Endothelial cell of hepatic sinusoid (primary cell): ENCODE results near the gene NCCRP1.

Source experiments
- in situ Hi-C: cut with HindIII; loops from 2 replicates; pipeline ENCODE4 v1.10.0; 2017; ENCODE audit warnings: low sequenced_read_pairs

Gene NCCRP1

DNA sequence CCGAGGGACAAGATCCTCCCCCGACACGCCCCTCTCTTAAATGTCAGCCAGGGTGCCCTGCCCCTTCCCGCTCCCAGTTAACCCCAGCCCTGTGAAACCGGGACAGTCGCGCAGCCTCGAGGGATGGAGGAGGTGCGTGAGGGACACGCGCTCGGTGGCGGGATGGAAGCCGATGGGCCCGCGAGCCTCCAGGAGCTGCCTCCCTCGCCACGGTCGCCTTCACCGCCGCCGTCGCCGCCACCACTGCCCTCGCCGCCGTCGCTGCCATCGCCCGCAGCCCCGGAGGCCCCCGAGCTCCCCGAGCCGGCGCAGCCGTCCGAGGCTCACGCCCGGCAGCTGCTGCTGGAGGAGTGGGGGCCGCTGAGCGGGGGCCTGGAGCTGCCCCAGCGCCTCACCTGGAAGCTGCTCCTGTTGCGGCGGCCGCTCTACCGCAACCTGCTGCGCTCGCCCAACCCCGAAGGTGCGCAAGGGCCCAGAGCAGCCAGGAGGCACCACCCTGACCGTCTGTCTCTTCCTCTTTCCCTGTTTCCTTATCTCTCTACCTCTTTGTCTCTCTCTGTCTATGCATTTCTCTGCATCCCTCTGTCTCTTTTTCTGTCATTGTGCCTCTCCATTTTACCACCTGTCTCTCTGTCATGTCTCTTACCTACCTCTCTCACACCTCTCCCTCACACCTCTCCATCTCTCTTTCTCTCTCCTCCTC is at the start of gene NCCRP1:
Gene NCCRP1, plus strand, starts transcription at position 105 of the 703 bp plus-strand sequence. Its CDS starts 19 bp downstream, at position 124.
- in situ Hi-C loops = no loop called here

DNA sequence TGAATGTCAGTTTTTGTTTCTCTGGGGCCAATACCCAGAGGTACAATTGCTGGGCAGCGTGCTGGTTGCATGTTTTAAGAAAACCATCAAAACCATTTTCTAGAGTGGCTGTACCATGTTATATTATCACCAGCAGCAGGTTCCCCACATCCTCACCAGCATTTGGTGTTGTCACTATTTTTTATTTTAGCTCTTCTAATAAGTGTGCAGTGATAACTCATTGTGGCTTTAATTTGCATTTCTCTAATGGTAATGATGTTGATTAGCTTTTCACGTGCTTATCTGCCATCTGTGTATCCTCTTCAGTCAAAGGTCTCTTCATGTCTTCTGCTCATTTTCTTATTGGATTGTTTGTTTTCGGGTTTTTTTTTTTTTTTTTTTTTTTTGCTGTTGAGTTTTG is 49.3 kb upstream of the NCCRP1 start:
- in situ Hi-C loops = no loop called here

- in situ Hi-C loops = no loop called here
Measured at GRCh38 chr19:39148939-39149529, 47.7 kb upstream of the NCCRP1 start.

DNA sequence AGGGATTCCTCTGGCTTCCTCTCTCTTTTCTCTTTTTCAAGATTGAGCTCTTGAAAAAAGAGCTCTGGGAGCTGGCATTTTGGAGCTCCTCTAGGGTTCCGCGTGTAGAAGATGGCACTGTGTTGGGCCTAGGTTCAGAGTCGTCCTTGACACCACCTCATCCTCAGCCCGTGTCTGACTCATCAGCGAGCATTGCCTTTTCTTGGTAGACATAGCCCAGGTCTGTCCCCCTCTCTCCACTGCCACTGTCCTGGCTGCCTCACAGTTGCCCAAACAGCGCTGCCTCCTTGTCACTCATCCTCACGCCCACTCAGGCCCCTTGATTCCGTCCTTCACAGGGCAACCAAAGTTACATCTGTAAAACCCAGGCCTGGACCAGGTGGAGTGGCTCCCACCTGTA is 46.5 kb upstream of the NCCRP1 start:
- in situ Hi-C loops = no loop called here

- in situ Hi-C loops = no loop called here
Measured at GRCh38 chr19:39150807-39151600, 45.8 kb upstream of the NCCRP1 start.

DNA sequence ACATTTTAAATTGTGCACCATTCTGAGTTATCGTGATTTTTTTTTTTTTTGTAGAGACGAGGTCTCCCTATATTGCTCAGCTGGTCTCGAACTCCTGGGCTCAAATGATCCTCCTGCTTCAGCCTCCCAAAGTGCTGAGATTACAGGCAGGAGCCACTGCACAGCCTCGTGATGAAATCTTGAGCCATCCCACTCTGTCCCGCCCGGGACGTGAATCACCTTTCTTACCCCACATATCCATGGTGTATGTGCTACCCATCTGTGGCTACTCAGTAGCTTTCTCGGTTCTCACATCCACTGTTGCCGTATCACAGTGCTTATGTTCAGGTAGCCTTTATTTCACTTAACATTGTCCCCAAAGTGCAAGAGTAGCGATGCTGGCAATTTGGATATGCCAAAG is 44.7 kb upstream of the NCCRP1 start:
- in situ Hi-C loops = no loop called here

GRCh38 chr19:39154100-39154628 is 42.6 kb upstream of the NCCRP1 start:
- in situ Hi-C loops = no loop called here

DNA sequence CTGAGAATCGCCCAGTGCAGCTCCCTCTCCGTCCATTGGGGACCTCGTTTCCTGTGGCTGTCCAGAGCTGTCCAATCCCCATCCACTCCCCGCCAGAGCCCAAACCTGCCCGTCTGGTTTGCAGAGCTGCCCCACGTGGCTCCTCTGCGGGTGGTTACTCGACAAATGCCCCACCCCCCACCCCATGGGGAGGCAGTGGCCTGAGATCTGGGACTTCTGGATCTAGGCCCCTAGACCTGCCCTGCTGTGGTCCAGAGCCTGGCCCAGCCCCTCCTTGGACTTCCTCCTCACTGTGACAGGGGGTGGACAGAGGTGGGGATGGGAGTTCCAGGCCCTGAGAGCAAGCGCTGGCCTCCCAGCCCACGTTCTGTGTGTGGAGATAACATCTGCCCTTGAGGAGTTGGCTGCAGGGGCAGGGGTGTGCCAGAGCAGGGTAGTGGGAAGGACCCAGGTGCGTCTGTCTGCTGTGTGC is 42.1 kb upstream of the NCCRP1 start:
- in situ Hi-C loops = no loop called here

DNA sequence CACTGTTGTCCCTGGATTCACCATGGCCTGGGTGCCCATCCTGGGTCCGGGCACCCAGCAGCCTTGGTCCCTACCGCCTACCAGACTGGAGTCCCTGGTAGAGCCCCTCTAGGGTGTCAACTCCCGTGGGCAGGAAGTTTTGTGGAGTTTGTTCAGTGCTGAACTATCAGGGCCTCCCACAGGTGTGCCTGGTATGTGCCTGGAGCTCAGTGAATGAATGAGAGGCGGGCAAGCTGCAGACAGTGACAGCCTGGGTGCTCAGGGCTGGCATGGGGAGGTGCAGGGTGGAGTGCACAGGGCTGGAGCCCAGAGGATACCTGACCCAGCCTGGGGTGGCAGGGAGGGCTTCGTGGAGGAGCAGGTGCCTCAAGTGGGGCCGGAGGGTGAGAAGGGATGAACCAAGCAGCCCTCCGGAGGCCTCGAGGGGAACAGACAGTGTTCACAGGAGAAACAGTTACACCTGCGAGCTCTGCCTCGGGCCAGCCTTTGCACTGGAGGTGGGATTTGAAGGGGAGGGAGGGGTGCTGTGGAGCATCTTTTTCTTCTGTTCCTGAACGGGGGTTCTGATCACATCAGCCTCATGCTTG is 41.6 kb upstream of the NCCRP1 start:
- in situ Hi-C loops = no loop called here

- in situ Hi-C loops = no loop called here
Measured at GRCh38 chr19:39155741-39156140, 41.0 kb upstream of the NCCRP1 start.

DNA sequence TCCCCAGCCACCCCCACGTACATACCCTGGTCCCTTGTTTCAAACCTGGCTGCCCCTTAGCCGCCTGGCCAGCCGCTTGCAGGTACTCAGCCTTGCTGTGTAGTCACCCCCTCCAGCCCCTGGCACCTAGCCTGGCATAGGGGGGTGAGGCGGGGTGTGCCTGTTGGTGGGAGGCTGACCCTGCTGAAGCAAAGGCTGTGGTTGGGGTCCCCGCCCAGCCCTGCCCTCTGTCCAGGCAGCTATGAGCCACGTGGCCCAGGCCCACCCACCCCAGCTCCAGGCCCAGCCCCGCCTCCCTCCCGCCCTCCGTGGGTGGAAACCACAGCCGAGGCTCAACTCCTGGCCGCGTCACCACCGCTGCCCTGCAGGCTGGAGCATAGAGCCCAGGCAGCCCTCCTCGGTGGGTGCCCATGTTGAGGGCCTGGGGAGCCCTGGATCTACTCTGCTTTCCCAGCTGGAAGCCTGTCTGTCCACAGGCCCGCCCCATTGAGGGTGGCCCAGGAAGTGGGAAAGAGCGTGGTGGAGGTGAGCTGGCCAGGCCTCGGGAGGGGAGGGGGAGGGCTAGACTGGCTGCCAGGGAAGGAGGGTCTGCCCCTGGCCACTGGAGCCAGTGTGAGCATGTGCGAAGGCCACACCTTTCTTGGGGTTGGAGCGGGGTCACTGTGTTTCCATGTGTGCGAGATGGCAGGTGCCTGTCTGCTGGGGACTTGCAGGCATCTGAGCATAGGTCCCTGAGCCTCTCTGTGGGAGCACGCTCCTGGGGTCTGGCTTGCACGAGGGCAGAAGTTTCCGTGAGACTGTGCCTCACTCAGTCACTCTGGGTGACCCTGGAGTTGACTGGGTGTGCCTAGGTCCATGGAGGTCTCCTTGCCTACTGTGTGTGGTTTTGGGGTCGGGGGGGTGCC is 40.2 kb upstream of the NCCRP1 start:
- in situ Hi-C loops = no loop called here

- in situ Hi-C loops = no loop called here
Measured at GRCh38 chr19:39157275-39157996, 39.3 kb upstream of the NCCRP1 start.

DNA sequence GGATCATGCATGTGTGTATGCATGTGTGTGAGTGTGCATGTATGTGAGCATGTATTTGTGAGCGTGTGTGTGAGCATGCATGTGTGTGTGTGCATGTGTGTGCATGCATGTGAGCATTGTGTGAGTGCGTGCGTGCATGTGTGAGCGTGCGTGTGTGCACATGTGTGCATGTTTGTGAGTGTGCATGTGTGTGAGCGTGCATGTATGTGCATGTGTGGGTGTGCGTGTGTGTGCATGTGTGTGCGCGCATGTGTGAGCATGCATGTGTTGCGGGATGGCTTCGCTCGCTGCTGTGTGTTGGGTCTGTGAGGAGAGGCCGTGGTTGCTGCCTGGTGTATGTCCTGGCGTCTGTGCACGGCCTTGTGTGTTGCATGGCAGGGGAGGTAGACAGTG is 38.8 kb upstream of the NCCRP1 start:
- in situ Hi-C loops = no loop called here

GRCh38 chr19:39158646-39159260 is 38.0 kb upstream of the NCCRP1 start:
- in situ Hi-C loops = no loop called here

GRCh38 chr19:39160523-39160861 is 36.3 kb upstream of the NCCRP1 start:
- in situ Hi-C loops = no loop called here

DNA sequence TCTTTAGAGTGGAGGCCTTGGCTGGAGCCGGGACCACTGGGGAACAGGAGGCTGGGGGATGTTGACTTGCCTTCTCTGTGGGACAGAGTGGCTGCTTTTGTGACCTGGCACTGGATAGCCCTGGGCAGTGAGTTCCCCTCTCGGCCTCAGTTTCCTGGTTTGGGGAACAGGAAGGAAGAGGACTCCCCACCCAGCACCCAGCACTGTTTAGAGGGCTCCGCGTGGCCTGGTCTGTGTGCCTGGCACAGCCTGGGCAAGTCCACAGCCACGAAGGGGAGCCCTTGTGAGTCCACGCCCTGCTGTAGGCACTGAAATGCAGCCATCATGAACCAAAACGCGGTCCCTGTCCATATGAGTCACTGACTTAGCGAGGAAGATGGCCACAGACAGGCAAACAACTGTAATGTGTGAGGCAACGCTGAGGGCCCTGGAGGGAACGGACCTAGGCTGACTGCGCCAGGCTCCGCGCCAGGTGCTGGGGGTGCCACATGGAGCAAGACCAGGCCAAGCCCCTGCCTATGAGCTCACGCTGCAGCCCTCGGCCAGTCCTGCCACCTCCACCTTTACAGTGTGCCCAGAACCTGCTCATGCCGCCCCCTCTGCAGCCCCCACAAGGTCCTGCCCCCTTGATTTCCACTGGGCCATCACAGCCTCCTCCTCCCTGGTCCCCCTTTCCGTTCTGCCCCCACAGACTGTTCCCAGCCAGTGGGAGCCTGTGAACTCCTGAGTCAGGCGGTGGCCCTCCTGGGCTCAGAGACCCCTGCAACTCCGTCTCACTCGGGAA is 35.7 kb upstream of the NCCRP1 start:
- in situ Hi-C loops = no loop called here

- in situ Hi-C loops = no loop called here
Measured at GRCh38 chr19:39162441-39163043, 34.2 kb upstream of the NCCRP1 start.

DNA sequence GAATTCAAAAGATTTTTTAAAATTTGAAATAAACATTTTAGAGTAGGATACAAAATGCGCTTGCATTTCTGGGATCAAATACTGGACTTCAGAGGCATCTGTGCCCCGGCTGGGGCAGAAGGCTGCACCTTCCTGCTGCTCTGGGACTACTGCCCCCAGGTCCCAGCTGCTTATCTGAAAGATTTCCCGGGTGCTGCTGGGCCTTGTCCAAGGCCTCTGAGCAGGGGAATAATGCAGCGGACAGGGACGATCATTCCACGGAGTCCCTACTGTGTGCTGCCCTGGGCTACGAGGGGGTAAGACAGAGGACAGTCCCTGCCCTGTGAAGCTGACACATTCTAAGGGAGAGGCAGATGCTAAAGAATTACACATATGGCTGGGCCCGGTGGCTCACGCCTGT is 33.1 kb upstream of the NCCRP1 start:
- in situ Hi-C loops = no loop called here
